Left renal pelvis (tissue), 4 donors: ENCODE results near the gene SLC27A5. TPM values are rescaled to one million over a fixed set of nuclear protein-coding genes. Genes with fewer than 3 reads are reported as not detected.
"Not testable (repeated sequence)": the region's sequence is repeated elsewhere in the genome, so short reads cannot be mapped to it uniquely, and the experiment has no call there.

Experiments
- DNase-seq, 4 donors: peaks; one replicate each; pipeline ENCODE4 v3.0.0-alpha.2; 2013; ENCODE audit warnings: low read depth in 4 of 4, low spot score in 3 of 4
- polyA plus RNA-seq, 4 donors: library from polyadenylated mRNA; unstranded; fragments of 120-200 nt; gene quantifications; one replicate each; pipeline ENCODE4 v1.2.1, GENCODE V29; 2013; ENCODE audit not compliant: insufficient read length in 4 of 4

Gene SLC27A5
- polyA plus RNA-seq, 4 donors, result 6.8 to 11.3 (median 8.6) TPM

DNA sequence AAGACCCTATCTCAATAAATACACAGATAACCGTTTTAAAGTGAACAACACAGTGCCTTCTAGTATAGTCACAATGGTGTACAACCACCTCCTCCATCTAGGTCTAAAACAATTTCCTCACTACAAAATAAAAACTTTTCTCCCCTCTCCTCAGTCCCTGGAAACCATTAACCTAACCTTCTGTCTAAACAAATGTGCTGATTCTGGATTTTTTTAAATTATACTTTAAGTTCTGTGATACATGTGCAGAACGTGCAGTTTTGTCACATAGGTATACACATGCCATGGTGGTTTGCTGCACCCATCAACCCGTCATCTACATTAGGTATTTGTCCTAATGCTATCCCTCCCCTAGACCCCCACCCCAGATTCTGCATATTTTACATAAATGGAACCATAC lies 17.6 kb upstream of the SLC27A5 start:
- no peak for DNase-seq

DNA sequence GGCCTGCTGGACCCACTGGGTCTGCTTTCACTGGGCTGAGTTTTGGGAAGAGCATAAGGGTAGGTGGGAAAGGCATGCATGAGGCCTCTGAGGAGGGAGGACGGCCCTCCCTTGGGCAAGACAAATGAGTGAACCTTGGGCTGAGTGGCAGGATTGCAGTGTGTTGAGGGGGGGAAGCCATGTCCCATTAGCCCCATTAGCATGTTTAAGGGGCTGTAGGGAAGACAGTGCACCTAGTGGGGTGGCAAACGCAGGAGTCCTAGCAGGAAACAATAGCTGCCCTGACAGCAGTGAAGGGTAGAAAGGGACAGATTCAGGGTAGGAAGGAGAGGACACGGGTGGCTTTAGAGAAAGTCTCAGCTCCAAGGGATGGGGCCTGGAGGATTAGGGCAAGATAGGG lies 10.9 kb upstream of the SLC27A5 start:
- no peak for DNase-seq

DNA sequence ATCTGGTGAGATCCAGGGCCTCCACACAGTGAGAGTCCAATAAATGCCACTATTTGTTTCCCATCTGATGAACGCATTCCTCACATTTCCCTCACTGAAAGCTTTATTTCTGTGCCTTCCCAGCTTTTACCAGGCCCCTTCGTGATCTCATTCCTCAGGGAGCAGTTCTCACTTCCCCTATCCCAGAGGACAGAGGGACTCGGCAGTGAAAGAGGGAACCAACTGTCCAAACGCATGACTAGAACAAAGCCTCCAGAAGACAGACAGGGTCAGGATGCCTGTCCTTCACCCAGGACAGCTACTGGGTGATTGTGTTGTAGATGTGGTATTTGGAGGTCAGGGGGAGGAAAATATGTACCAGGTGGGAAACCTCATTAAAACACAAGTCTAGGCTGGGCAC lies 9.9 kb upstream of the SLC27A5 start:
- DNase-seq, result no peak

- no peak for DNase-seq
Observed at GRCh38 chr19:58520257-58520599, 8.4 kb upstream of the SLC27A5 start.

GRCh38 chr19:58519355-58520256 lies 7.8 kb upstream of the SLC27A5 start, which contains the start of gene ZBTB45:
TSS of gene ZBTB45 (minus strand) at chr19:58519810. CDS start at chr19:58517673, 2,137 bp downstream.
- DNase-seq, result peak; percentile 85 to 91 (median 90)

GRCh38 chr19:58519087-58519354 lies 7.2 kb upstream of the SLC27A5 start:
- peak; percentile 50 to 60 (median 58) for DNase-seq

GRCh38 chr19:58518256-58519086 lies 6.7 kb upstream of the SLC27A5 start:
- DNase-seq, result no peak

GRCh38 chr19:58516964-58517833 lies 5.4 kb upstream of the SLC27A5 start:
- no peak for DNase-seq

- DNase-seq, result no peak
Observed at GRCh38 chr19:58516246-58516836, 4.5 kb upstream of the SLC27A5 start.

- no peak for DNase-seq
Observed at GRCh38 chr19:58515259-58515658, 3.5 kb upstream of the SLC27A5 start.

DNA sequence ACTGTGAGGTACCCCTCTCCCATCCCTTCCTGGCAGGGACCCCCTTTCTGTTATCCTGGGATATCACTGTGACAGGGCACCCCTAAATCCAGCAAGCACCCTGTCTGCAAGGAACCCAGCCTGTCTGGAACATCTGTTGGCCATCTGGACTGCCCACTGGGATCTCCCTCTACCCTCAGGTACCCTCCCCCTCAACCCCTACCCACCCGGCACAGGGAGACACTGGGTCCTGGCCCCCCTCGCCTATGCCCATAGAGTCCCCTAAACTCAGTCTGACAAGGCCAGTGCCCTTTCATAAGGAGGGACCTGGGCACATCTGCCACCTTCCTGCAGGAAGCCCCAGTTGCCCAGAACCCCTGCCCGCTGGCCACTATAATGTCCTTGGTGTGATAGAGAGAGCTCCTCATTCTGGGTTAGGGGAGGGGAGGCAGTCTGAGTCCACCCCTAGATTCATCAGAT lies 2.8 kb upstream of the SLC27A5 start:
- no peak for DNase-seq

GRCh38 chr19:58513694-58514563 lies 2.1 kb upstream of the SLC27A5 start:
- peak; percentile 56 to 78 (median 68) for DNase-seq

GRCh38 chr19:58513213-58513693 lies 1.5 kb upstream of the SLC27A5 start:
- DNase-seq, result no peak

DNA sequence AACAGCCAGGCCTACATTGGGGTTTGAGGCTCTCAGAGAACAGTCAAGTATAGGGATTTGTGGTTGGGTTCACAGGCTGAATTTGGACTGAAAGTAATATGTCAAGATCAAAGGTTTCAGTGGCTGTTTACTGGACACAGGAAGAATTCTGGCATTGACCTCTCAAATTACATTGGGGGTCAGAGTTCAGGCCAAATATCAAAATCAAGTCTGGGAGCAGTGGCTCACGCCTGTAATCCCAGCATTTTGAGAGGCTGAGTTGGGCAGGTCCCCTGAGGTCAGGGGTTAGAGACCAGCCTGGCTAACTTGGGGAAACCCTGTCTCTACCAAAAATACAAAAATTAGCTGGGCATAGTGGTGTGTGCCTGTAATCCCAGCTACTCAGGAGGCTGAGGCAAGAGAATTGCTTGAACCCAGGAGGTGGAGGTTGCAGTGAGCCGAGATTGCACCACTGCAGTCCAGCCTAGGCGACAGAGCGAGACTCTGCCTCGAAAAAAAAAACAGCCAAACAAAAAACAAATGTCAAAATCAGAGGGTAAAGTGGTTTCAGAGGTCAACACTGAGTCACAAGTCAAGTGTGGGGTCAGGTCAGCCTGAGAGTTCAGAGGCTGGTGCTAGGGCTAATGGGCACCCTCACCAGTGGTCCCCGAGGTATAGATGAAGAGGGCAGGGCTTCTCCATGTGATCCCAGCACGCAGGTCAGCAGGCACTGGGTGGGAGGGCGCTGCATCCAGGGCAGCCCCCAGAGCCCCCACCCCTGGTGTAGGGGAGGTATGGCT lies 1.5 kb downstream of the SLC27A5 start:
- no peak for DNase-seq

GRCh38 chr19:58509731-58510083 lies 2.1 kb downstream of the SLC27A5 start:
- no peak for DNase-seq

DNA sequence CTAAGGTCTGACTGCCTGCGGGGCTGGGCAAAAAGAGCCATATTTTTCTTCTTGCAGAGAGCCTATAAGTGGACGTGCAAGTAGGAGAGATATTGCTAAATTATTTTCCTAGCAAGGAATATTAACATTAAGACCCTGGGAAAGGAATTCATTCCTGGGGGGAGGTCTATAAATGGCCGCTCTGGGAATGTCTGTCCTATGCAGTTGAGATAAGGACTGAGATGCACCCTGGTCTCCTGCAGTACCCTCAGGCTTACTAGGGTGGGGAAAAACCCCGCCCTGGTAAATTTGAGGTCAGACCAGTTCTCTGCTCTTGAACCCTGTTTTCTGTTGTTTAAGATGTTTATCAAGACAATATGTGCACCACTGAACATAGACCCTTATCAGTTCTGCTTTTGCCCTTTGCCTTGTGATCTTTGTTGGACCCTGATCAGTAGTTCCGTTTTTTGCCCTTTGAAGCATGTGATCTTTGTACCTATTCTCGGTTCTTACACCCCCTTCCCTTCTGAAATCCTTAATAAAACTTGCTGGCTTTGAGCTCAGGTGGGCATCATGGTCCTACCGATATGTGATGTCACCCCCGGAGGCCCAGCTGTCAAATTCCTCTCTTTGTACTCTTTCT lies 4.1 kb downstream of the SLC27A5 start:
- not testable (repeated sequence) for DNase-seq

GRCh38 chr19:58500242-58500641 lies 11.6 kb downstream of the SLC27A5 start:
- DNase-seq, result no peak
